Neural cell (in vitro differentiated cells): ENCODE data around the gene C1orf52. TPM values are rescaled to one million over a fixed set of nuclear protein-coding genes. Genes with fewer than 3 reads are reported as not detected.

Experiments
- H2AFZ ChIP-seq: fragments of 200-600, 300-800 bp; sonication (generic), shearing (Covaris generic); 2 replicates; pipeline ENCODE4 v1.6.0; 2014; ENCODE audit warnings: low read depth, mild to moderate bottlenecking, antibody characterized with exemption, low read length, moderate library complexity
- H3F3A ChIP-seq: fragments of 200-600 bp; shearing (Covaris generic); 2 replicates; pipeline ENCODE4 v1.6.1; 2016; ENCODE audit warnings: mild to moderate bottlenecking, moderate library complexity, mixed read lengths, antibody characterized with exemption, low read length; ENCODE audit not compliant: insufficient read depth, poor library complexity, severe bottlenecking
- H3K27ac ChIP-seq: fragments of 200-600, 300-800 bp; sonication (generic), shearing (Covaris generic); 2 replicates; pipeline ENCODE4 v1.5.1; 2014; ENCODE audit warnings: mild to moderate bottlenecking, low read length, moderate library complexity
- H3K27me3 ChIP-seq: fragments of 300-800, 200-600 bp; sonication (generic), shearing (Covaris generic); 2 replicates; pipeline ENCODE4 v1.6.0; 2014; ENCODE audit warnings: mild to moderate bottlenecking, low read depth, low read length, moderate library complexity; ENCODE audit not compliant: insufficient read depth
- H3K36me3 ChIP-seq: fragments of 300-800, 200-600 bp; sonication (generic), shearing (Covaris generic); 2 replicates; pipeline ENCODE4 v1.5.1; 2014; ENCODE audit warnings: mild to moderate bottlenecking, antibody characterized with exemption, low read length, moderate library complexity; ENCODE audit not compliant: insufficient read depth
- H3K4me2 ChIP-seq: fragments of 300-800, 200-600 bp; sonication (generic), shearing (Covaris generic); 2 replicates; pipeline ENCODE4 v1.6.0; 2014; ENCODE audit warnings: mild to moderate bottlenecking, low read length
- H3K4me3 ChIP-seq: fragments of 300-800, 200-600 bp; sonication (generic), shearing (Covaris generic); 2 replicates; pipeline ENCODE4 v1.5.1; 2014; ENCODE audit warnings: mild to moderate bottlenecking, low read length, moderate library complexity
- H3K79me2 ChIP-seq: fragments of 200-600 bp; shearing (Covaris generic); replicated peaks from 2 replicates; pipeline ENCODE4 v1.6.0; 2014; ENCODE audit warnings: mild to moderate bottlenecking, low read length, moderate library complexity; ENCODE audit not compliant: insufficient read depth
- H3K9ac ChIP-seq: fragments of 300-800, 200-600 bp; sonication (generic), shearing (Covaris generic); 2 replicates; pipeline ENCODE4 v1.6.1; 2016; ENCODE audit warnings: mild to moderate bottlenecking, low read length, mixed read lengths
- H3K9me2 ChIP-seq: fragments of 200-600 bp; shearing (Covaris generic); 2 replicates; pipeline ENCODE4 v1.6.1; 2016; ENCODE audit warnings: mild to moderate bottlenecking, low read length, mixed read lengths; ENCODE audit not compliant: insufficient read depth
- H3K9me3 ChIP-seq: fragments of 200-600, 300-800 bp; sonication (generic), shearing (Covaris generic); 2 replicates; pipeline ENCODE4 v1.6.1; 2016; ENCODE audit warnings: mild to moderate bottlenecking, mixed run types, low read length, moderate library complexity, mixed read lengths
- H4K20me1 ChIP-seq: fragments of 200-600 bp; shearing (Covaris generic); 2 replicates; pipeline ENCODE4 v1.6.1; 2016; ENCODE audit warnings: mild to moderate bottlenecking, mixed run types; ENCODE audit not compliant: insufficient read depth
- EP300 ChIP-seq: fragments of 450-650 bp; conservative IDR thresholded peaks from 2 replicates; pipeline ENCODE4 v1.6.1; 2014; ENCODE audit warnings: antibody characterized with exemption, mild to moderate bottlenecking, moderate library complexity; ENCODE audit not compliant: poor library complexity, severe bottlenecking
- EZH2 ChIP-seq: fragments of 200-600, 300-800 bp; shearing (Covaris generic), sonication (generic); IDR thresholded peaks from 2 replicates; pipeline ENCODE4 v1.6.1; 2014; ENCODE audit warnings: antibody characterized with exemption, low read length, borderline replicate concordance, mild to moderate bottlenecking; ENCODE audit not compliant: insufficient read depth, poor library complexity, severe bottlenecking
- MXI1 ChIP-seq: fragments of 450-650 bp; conservative IDR thresholded peaks from 2 replicates; pipeline ENCODE4 v1.6.1; 2014; ENCODE audit warnings: antibody characterized with exemption, mild to moderate bottlenecking; ENCODE audit not compliant: poor library complexity, severe bottlenecking
- POLR2AphosphoS5 ChIP-seq: IDR thresholded peaks from 2 replicates; pipeline ENCODE4 v1.6.1; 2012
- RAD21 ChIP-seq: fragments of 450-650 bp; conservative IDR thresholded peaks from 2 replicates; pipeline ENCODE4 v1.6.1; 2014; ENCODE audit warnings: antibody characterized with exemption, mild to moderate bottlenecking, moderate library complexity
- REST ChIP-seq: IDR thresholded peaks from 2 replicates; pipeline ENCODE4 v1.6.1; 2012; ENCODE audit warnings: borderline replicate concordance
- SMC3 ChIP-seq: fragments of 450-650 bp; conservative IDR thresholded peaks from 2 replicates; pipeline ENCODE4 v1.6.1; 2014; ENCODE audit warnings: antibody characterized with exemption, mild to moderate bottlenecking, moderate library complexity; ENCODE audit not compliant: poor library complexity
- TAF1 ChIP-seq: IDR thresholded peaks from 2 replicates; pipeline ENCODE4 v1.6.1; 2012; ENCODE audit warnings: low read depth
- polyA plus RNA-seq: library from polyadenylated mRNA; depleted of rRNA; stranded (reverse); fragments of >200 nt; gene quantifications from 2 replicates; pipeline ENCODE4 v1.2.3, GENCODE V29; 2014
- TF ChIP-seq, protein P1 (sequence below): fragments of 450-650 bp; IDR thresholded peaks from 2 replicates; pipeline ENCODE4 v1.5.1; 2014; ENCODE audit warnings: antibody characterized with exemption, mild to moderate bottlenecking, moderate library complexity; ENCODE audit not compliant: poor library complexity, severe bottlenecking

C1orf52 gene
- polyA plus RNA-seq, 1 donor from 2014 or later, result 94.6 TPM

- Histone ChIP-seq H3K4me2 (no peak overlapping the region), H2AFZ (no peak overlapping the region), H3F3A (no peaks in the 10 kb centered on the region), H3K9ac (no peak overlapping the region), H3K27me3 (no peaks in the 10 kb centered on the region), H4K20me1 (no peaks in the 10 kb centered on the region), H3K9me2 (no peaks in the 10 kb centered on the region), H3K9me3 (no peaks in the 10 kb centered on the region), H3K79me2 (no peaks in the 10 kb centered on the region), H3K27ac (no peak overlapping the region), H3K4me3 (no peak overlapping the region), H3K36me3 (no peaks in the 10 kb centered on the region)
- TF ChIP-seq SMC3 (no peak), EP300 (no peak), MXI1 (no peak), REST (no peak), TAF1 (no peak), RAD21 (no peak)
- TF ChIP-seq, protein P1, sequence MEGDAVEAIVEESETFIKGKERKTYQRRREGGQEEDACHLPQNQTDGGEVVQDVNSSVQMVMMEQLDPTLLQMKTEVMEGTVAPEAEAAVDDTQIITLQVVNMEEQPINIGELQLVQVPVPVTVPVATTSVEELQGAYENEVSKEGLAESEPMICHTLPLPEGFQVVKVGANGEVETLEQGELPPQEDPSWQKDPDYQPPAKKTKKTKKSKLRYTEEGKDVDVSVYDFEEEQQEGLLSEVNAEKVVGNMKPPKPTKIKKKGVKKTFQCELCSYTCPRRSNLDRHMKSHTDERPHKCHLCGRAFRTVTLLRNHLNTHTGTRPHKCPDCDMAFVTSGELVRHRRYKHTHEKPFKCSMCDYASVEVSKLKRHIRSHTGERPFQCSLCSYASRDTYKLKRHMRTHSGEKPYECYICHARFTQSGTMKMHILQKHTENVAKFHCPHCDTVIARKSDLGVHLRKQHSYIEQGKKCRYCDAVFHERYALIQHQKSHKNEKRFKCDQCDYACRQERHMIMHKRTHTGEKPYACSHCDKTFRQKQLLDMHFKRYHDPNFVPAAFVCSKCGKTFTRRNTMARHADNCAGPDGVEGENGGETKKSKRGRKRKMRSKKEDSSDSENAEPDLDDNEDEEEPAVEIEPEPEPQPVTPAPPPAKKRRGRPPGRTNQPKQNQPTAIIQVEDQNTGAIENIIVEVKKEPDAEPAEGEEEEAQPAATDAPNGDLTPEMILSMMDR, result no peak
Observed at GRCh38 chr1:85240643-85241042, 18.8 kb downstream of the C1orf52 start.

DNA sequence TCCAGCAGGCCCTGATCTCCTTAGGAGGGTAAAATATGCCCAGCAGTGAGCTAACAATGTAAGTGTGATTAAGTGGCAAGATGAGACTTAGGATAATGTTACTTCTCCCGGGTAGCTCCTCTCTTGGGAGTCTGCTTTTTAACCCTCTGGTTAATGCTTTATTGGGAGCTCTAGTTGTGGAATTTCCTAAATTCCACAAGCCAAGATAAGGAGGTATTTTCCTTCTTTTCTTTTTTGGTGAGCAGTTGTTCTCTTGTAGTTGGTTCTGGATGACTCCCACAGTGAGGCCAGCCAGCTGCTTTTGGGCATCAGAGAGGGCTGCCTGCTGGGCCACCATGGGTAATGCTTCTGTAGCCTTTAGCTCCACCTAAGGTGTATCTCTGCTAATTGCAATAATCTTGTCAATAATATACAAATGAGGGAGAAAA, 19.3 kb downstream of the C1orf52 start:
- Histone ChIP-seq H3K9me2 (no peaks in the 10 kb centered on the region), H3K27ac (no peak overlapping the region), H3K36me3 (no peaks in the 10 kb centered on the region), H3K79me2 (no peaks in the 10 kb centered on the region), H3K4me3 (no peak overlapping the region), H3K9me3 (no peaks in the 10 kb centered on the region), H3K27me3 (no peaks in the 10 kb centered on the region), H3F3A (no peaks in the 10 kb centered on the region), H2AFZ (no peak overlapping the region), H4K20me1 (no peaks in the 10 kb centered on the region), H3K9ac (no peak overlapping the region), H3K4me2 (no peak overlapping the region)
- no peak for TF ChIP-seq TAF1
- no peak for TF ChIP-seq POLR2AphosphoS5
- no peak for TF ChIP-seq RAD21
- TF ChIP-seq MXI1, result no peak
- no peak for TF ChIP-seq EZH2
- no peak for TF ChIP-seq REST
- TF ChIP-seq EP300, result no peak
- TF ChIP-seq, protein P1, result no peak
- TF ChIP-seq SMC3, result no peak
